Kidney (tissue), 14 donors: ENCODE results near the gene LTF. TPM values are rescaled to one million over a fixed set of nuclear protein-coding genes. Genes with fewer than 3 reads are reported as not detected.
"Not testable (repeated sequence)": the region's sequence is repeated elsewhere in the genome, so short reads cannot be mapped to it uniquely, and the experiment has no call there.

ENCODE experiments used
- DNase-seq, 5 donors: peaks; one replicate each; pipeline ENCODE4 v3.0.0-alpha.2; 2013 to 2020
- FAIRE-seq: peaks from 2 replicates; lab custom pipeline; 2012; peaks lifted over from hg19 to GRCh38; lab: Jason Lieb, UNC
- H3K27ac ChIP-seq, 2 donors: one replicate each; pipeline ENCODE4 v1.7.0; 2013; ENCODE audit warnings: low read depth in 2 of 2, low read length in 2 of 2, inconsistent platforms in 1 of 2
- H3K27me3 ChIP-seq: one replicate; pipeline ENCODE4 v1.7.1; 2013; ENCODE audit warnings: low read length, inconsistent platforms; ENCODE audit not compliant: control insufficient read depth, insufficient read depth
- H3K36me3 ChIP-seq, 3 donors: one replicate each; pipeline versions ENCODE4 v1.7.0 to v1.7.1; 2013; ENCODE audit warnings: low read length in 3 of 3, control low read depth in 1 of 3, inconsistent platforms in 1 of 3; ENCODE audit not compliant: insufficient read depth in 3 of 3, control insufficient read depth in 2 of 3
- H3K4me1 ChIP-seq, 3 donors: one replicate each; pipeline versions ENCODE4 v1.7.0 to v1.7.1; 2013; ENCODE audit warnings: low read length in 3 of 3, inconsistent platforms in 1 of 3, low read depth in 1 of 3; ENCODE audit not compliant: control insufficient read depth in 2 of 3, insufficient read depth in 2 of 3
- H3K4me3 ChIP-seq, 3 donors: one replicate each; pipeline versions ENCODE4 v1.7.0 to v1.8.1; 2013; ENCODE audit warnings: low read length in 3 of 3, control low read depth in 1 of 3, inconsistent platforms in 1 of 3
- H3K9ac ChIP-seq, 3 donors: one replicate each; pipeline versions ENCODE4 v1.7.0 to v1.7.1; 2013; ENCODE audit warnings: low read length in 3 of 3, control low read depth in 1 of 3, inconsistent platforms in 1 of 3
- H3K9me3 ChIP-seq, 3 donors: one replicate each; pipeline versions ENCODE4 v1.7.0 to v1.7.1; 2013; ENCODE audit warnings: low read length in 3 of 3, control low read depth in 1 of 3, inconsistent platforms in 1 of 3; ENCODE audit not compliant: control insufficient read depth in 2 of 3, insufficient read depth in 1 of 3
- intact Hi-C: fragments of 100-400 bp; cut with DNase I; formaldehyde crosslinking; loops from one replicate; pipeline ENCODE4 v1.11.1; 2022
- polyA plus RNA-seq: library from polyadenylated mRNA; stranded (reverse); fragments of 350-450 nt; fragmentation: Illumina TruSeq; extraction: RNeasy Lipid Tissue Mini Kit (QIAGEN cat#74804); gene quantifications from one replicate; pipeline ENCODE4 v1.2.3, GENCODE V29; 2014; ENCODE audit warnings: low read depth, low replicate concordance; ENCODE audit not compliant: insufficient read depth
- total RNA-seq: library from RNA; stranded (reverse); fragmentation: NEBNext Ultra II Directional; extraction: Animal tissue kit (Norgen Biotek cat#: 25700); gene quantifications from one replicate; pipeline ENCODE4 v1.2.1, GENCODE V29; 2021
- TF ChIP-seq, protein P1 (sequence below): IDR thresholded peaks from 3 replicates; pipeline ENCODE4 v1.5.1; 2012; ENCODE audit warnings: mild to moderate bottlenecking, moderate library complexity, borderline replicate concordance; ENCODE audit not compliant: insufficient read depth; ENCODE audit errors: extremely low read depth
- donor health status: control.
- donor health status: control.
- donor health status: control.
- donor health status: control.
- donor health status: control.
- donor health status: DM: yes; HTN: yes; CAD: no.
- donor health status: Normal renal cell carcinoma (clear cell type).

LTF gene
- total and polyA plus RNA-seq, 2 donors from 2014 or later, result 34.7 to 1,823 TPM

DNA sequence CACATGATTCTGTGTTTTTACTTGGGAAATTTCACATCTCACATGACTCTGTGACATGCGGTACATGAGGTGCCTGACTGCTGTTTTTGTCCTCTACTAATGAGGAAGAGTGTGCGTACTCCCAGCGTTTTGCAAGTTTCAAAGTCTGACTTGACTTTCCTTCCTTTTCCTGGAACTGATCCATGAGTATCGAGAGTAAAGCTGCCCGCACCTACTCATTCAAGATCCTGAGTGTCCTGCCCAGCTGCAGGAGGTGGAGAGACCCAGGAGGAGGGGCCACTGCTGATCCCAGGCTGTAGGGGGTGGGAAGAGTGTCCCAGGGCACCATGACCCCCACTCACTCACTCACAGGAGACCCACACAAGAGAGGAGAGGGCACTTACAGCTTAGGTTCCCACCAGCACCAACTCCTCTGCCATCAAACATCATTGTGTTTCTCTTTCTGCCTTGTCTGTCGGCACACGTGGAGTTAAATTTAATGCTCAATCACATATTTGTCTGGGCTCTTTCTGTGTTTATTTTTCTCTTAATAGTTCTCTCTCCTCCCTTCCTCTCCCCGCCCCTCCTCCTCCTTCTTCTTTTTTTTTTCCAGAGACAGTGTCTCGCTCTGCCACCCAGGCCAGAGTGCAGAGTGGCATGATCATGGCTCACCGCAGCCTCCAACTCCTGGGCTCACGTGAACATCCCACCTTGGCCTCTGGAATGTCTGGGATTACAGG lies 59.2 kb downstream of the LTF start:
- Histone ChIP-seq H3K27ac (peak overlapping the region; percentile 58 to 90), H3K27me3 (no peaks in the 10 kb centered on the region), H3K4me1 (peaks cover 0 to 15% (median 9%) of the 10 kb centered on the region in 3 donors), H3K9me3 (no peaks in the 10 kb centered on the region), H3K4me3 (peak overlapping the region in 2 of 3 donors; percentile 18 to 41), H3K36me3 (no peaks in the 10 kb centered on the region), H3K9ac (no peak overlapping the region)
- TF ChIP-seq, protein P1, sequence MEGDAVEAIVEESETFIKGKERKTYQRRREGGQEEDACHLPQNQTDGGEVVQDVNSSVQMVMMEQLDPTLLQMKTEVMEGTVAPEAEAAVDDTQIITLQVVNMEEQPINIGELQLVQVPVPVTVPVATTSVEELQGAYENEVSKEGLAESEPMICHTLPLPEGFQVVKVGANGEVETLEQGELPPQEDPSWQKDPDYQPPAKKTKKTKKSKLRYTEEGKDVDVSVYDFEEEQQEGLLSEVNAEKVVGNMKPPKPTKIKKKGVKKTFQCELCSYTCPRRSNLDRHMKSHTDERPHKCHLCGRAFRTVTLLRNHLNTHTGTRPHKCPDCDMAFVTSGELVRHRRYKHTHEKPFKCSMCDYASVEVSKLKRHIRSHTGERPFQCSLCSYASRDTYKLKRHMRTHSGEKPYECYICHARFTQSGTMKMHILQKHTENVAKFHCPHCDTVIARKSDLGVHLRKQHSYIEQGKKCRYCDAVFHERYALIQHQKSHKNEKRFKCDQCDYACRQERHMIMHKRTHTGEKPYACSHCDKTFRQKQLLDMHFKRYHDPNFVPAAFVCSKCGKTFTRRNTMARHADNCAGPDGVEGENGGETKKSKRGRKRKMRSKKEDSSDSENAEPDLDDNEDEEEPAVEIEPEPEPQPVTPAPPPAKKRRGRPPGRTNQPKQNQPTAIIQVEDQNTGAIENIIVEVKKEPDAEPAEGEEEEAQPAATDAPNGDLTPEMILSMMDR, result no peak
- FAIRE-seq, result no peak
- intact Hi-C loops, result no loop called here
- peak in 2 of 5 donors; percentile 27 to 57 for DNase-seq

DNA sequence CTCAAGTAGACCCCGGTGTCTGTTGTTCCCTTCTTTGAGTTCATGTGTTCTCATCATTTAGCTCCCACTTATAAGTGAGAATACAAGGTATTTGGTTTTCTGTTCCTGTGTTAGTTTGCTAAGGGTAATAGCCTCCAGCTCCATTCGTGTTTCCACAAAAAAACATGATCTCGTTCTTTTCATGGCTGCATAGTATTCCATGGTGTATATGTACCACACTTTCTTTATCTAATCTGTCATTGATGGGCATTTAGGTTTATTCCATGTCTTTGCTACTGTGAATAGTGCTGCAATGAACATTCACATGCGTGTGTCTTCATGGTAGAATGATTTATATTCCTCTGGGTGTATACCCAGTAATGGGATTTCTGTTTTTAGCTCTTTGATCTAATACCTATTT lies 61.8 kb downstream of the LTF start:
- FAIRE-seq, result not testable (repeated sequence)

DNA sequence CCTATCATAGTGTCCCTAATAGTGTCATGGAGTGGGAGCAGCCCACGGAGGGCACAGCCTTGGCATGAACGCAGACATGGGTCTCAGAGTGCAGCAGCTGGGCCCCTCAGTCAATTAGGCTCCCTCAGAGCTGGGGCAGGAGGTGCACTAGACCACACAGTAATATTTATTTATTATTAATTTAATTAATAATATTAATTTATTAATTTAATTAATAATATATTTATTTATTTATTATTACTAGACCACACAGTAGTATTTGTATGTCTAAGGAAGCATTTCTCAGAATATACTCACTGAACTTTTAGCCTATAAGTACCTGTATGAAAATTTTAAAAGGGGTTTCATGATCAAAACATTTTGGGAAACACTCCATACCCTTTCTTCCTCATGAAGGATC lies 63.1 kb downstream of the LTF start:
- no peaks in the 10 kb centered on the region for H3K9me3 ChIP-seq

More for the DNA sequence above, 61.8 kb downstream of the LTF start:
- H3K36me3 ChIP-seq, H3K4me3 ChIP-seq, H3K27me3 ChIP-seq, intact Hi-C loops, H3K27ac ChIP-seq, DNase-seq, H3K9me3 ChIP-seq, H3K9ac ChIP-seq: not testable (repeated sequence)
- peaks cover 0 to 15% (median 9%) of the 10 kb centered on the region in 3 donors for H3K4me1 ChIP-seq

DNA sequence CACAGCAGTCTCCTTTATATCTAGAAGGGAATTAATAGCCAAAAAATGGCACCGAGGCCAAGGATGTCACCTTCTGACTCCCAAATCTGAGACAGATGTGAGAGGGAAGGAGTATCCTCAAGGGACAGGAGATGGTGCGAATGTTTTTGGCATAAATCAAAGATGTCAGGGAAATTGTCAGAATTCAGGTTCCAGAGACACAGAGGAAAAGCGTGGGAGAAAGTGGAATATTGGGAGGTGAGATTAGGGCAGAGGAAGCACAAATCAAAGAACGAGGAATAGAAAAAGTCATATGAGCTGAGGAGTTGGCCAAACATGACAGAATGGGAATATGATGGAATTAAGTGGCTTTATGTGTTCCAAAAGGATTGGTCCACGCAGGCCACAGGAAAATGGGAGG lies 63.9 kb downstream of the LTF start:
- Histone ChIP-seq H3K4me3 (no peak overlapping the region), H3K36me3 (no peaks in the 10 kb centered on the region), H3K9ac (no peak overlapping the region), H3K4me1 (peaks cover 0 to 6% (median 3%) of the 10 kb centered on the region in 3 donors), H3K27me3 (no peaks in the 10 kb centered on the region), H3K9me3 (no peaks in the 10 kb centered on the region), H3K27ac (no peak overlapping the region)
- intact Hi-C loops, result no loop called here
- no peak for FAIRE-seq
- no peak for DNase-seq
- TF ChIP-seq, protein P1, result no peak

More for the DNA sequence above, 63.1 kb downstream of the LTF start:
- FAIRE-seq (no peak), DNase-seq (no peak)
- TF ChIP-seq, protein P1, result no peak
- no peaks in the 10 kb centered on the region for H3K36me3 ChIP-seq
- intact Hi-C loops, result no loop called here
- no peak overlapping the region for H3K4me3 ChIP-seq
- H3K4me1 ChIP-seq, result peaks cover 0 to 13% (median 6%) of the 10 kb centered on the region in 3 donors
- H3K9ac ChIP-seq, result no peak overlapping the region
- H3K27ac ChIP-seq, result no peak overlapping the region
- no peaks in the 10 kb centered on the region for H3K27me3 ChIP-seq
